ENCODE results near the gene PAX5.

Gene PAX5

GRCh38 chr9:36937346-36937745 is 96.7 kb downstream of the PAX5 start:
- H3K27ac ChIP-seq (ENCODE audit: low read depth, low read length) = no peak overlapping the region
- no peak overlapping the region for H3K4me3 ChIP-seq (ENCODE audit: low read length)
- H3K9ac ChIP-seq (ENCODE audit: low read length) = no peak overlapping the region
- H3K36me3 ChIP-seq (ENCODE audit: control insufficient read depth, insufficient read depth, low read length) = no peaks in the 10 kb centered on the region
- H3K27me3 ChIP-seq (ENCODE audit: control insufficient read depth, insufficient read depth, low read length) = no peaks in the 10 kb centered on the region
- H3K4me1 ChIP-seq (ENCODE audit: control insufficient read depth, insufficient read depth, low read length) = no peaks in the 10 kb centered on the region

GRCh38 chr9:36936498-36936831 is 97.6 kb downstream of the PAX5 start:
- Histone ChIP-seq H3K27me3 (ENCODE audit: control insufficient read depth, insufficient read depth, low read length) (no peaks in the 10 kb centered on the region), H3K4me1 (ENCODE audit: control insufficient read depth, insufficient read depth, low read length) (no peaks in the 10 kb centered on the region), H3K4me3 (ENCODE audit: low read length) (no peak overlapping the region), H3K27ac (ENCODE audit: low read depth, low read length) (no peak overlapping the region), H3K9ac (ENCODE audit: low read length) (no peak overlapping the region), H3K36me3 (ENCODE audit: control insufficient read depth, insufficient read depth, low read length) (no peaks in the 10 kb centered on the region)

DNA sequence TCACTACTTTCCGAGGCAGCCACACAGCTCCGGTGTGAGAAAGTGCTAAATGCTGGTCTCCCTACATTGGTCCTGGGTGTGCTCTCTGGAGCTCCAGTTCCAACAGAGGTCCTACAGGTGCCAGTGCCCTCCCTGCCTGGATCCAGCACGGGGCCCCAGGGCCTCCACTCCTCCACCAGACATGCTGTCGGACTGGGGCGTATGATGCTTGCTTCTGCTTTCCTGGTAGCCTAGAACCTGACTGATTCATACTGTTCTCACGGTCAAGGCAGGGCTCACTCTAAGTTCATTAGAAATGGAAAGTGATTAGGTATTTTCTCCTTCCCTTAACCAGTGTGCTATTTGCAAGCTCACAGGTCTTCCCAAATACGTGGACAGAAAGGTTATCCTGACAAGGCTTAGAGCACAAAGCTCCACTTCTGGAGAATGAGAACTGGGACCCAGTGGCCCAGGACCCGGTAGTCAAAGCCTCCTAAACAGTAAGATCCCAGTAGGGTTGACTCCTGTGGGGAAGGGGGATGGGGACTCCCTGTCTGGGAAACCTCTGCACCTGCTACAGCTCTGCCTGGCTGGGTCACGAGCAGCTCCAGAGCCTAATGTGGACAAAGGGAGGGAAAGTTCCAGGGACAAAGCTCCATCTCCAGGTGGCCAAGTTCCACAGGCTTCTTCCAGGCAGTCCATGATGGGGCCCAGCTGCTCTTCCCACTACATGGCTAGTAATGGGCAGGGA is 98.1 kb downstream of the PAX5 start:
- Histone ChIP-seq H3K4me1 (ENCODE audit: control insufficient read depth, insufficient read depth, low read length) (no peaks in the 10 kb centered on the region), H3K27ac (ENCODE audit: low read depth, low read length) (no peak overlapping the region), H3K4me3 (ENCODE audit: low read length) (no peak overlapping the region), H3K27me3 (ENCODE audit: control insufficient read depth, insufficient read depth, low read length) (no peaks in the 10 kb centered on the region), H3K36me3 (ENCODE audit: control insufficient read depth, insufficient read depth, low read length) (no peaks in the 10 kb centered on the region), H3K9ac (ENCODE audit: low read length) (no peak overlapping the region)

GRCh38 chr9:36935332-36935731 is 98.7 kb downstream of the PAX5 start:
- no peaks in the 10 kb centered on the region for H3K27me3 ChIP-seq (ENCODE audit: control insufficient read depth, insufficient read depth, low read length)
- no peak overlapping the region for H3K9ac ChIP-seq (ENCODE audit: low read length)
- H3K27ac ChIP-seq (ENCODE audit: low read depth, low read length) = no peak overlapping the region
- H3K36me3 ChIP-seq (ENCODE audit: control insufficient read depth, insufficient read depth, low read length) = no peaks in the 10 kb centered on the region
- no peaks in the 10 kb centered on the region for H3K4me1 ChIP-seq (ENCODE audit: control insufficient read depth, insufficient read depth, low read length)
- H3K4me3 ChIP-seq (ENCODE audit: low read length) = no peak overlapping the region

DNA sequence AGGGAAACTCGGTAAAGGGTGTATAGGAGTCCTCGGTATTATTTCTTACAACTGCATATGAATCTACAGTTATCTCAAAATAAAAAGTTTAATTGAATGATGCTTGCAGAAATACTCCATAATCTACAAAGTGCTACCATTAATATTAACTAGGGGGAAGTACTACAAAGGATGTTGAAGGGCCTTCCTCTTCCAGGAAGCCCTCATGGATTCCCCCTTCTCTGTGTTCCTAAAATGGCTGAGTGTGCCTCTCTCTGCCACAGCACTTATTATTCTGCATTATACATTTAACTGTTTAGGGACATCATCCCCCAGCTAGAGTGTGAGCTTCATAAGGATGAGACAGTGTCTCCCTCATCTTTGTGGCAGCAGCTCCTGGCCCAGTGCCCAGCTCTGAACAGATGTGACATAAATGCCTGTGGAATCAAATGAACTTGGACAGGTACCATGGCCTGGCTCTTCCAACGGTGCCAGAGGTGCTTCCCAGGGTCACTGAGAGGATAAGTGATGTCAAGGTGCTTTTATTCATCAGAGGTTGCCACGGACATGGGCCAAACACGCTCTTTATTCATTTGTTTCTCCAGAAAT is 99.5 kb downstream of the PAX5 start:
- Histone ChIP-seq H3K9ac (ENCODE audit: low read length) (no peak overlapping the region), H3K4me1 (ENCODE audit: control insufficient read depth, insufficient read depth, low read length) (no peaks in the 10 kb centered on the region), H3K4me3 (ENCODE audit: low read length) (no peak overlapping the region), H3K36me3 (ENCODE audit: control insufficient read depth, insufficient read depth, low read length) (no peaks in the 10 kb centered on the region), H3K27me3 (ENCODE audit: control insufficient read depth, insufficient read depth, low read length) (no peaks in the 10 kb centered on the region), H3K27ac (ENCODE audit: low read depth, low read length) (no peak overlapping the region)

DNA sequence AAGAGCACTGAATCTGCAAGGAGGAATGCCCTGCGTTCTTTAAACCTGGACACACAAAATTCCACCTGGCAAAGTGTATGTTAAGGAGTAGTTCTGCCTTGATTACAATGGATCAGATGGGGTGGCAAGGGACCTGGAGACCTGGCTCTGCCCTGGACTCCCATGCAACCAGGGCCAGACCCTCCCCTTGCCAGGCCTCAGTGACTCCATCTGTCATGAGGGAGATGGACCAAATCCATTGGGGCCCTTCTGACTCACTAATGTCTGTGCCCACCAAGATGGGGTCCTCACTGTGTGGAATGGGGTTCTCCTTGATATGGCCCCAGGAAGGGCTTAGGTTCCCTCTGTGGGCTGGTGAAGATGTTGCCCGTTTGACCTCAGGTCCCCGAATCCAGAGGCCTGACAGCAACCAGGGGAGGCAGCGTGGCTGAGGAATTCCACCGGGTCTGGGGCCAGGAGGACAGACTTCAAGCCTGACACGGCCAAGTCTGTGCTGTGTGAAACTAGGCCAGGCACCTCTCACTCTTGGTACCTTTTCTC is 100.3 kb downstream of the PAX5 start:
- H3K27me3 ChIP-seq (ENCODE audit: control insufficient read depth, insufficient read depth, low read length) = no peaks in the 10 kb centered on the region
- no peak overlapping the region for H3K4me3 ChIP-seq (ENCODE audit: low read length)
- no peak overlapping the region for H3K27ac ChIP-seq (ENCODE audit: low read depth, low read length)
- no peak overlapping the region for H3K9ac ChIP-seq (ENCODE audit: low read length)
- no peaks in the 10 kb centered on the region for H3K36me3 ChIP-seq (ENCODE audit: control insufficient read depth, insufficient read depth, low read length)
- H3K4me1 ChIP-seq (ENCODE audit: control insufficient read depth, insufficient read depth, low read length) = no peaks in the 10 kb centered on the region

DNA sequence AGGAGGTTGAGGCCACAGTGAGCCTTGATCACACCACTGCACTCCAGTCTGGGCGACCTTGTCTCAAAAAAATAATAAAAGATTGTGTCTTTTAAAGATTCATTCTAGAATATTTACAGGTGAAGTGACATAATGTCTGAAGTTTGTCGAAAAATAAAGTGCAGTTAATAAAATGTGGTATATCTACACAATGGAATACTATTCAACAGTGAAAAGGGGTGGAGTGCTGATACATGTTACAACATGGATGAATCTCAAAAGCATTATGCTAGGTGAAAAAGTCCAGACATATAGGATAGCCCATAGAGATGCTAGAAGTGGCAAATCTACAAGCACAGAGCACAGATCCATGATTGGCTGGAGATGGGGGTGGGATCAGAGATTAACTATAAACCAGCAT is 101.9 kb downstream of the PAX5 start:
- no peak overlapping the region for H3K27ac ChIP-seq (ENCODE audit: low read depth, low read length)
- no peaks in the 10 kb centered on the region for H3K27me3 ChIP-seq (ENCODE audit: control insufficient read depth, insufficient read depth, low read length)
- H3K36me3 ChIP-seq (ENCODE audit: control insufficient read depth, insufficient read depth, low read length) = no peaks in the 10 kb centered on the region
- H3K9ac ChIP-seq (ENCODE audit: low read length) = no peak overlapping the region
- H3K4me3 ChIP-seq (ENCODE audit: low read length) = no peak overlapping the region
- H3K4me1 ChIP-seq (ENCODE audit: control insufficient read depth, insufficient read depth, low read length) = no peaks in the 10 kb centered on the region

DNA sequence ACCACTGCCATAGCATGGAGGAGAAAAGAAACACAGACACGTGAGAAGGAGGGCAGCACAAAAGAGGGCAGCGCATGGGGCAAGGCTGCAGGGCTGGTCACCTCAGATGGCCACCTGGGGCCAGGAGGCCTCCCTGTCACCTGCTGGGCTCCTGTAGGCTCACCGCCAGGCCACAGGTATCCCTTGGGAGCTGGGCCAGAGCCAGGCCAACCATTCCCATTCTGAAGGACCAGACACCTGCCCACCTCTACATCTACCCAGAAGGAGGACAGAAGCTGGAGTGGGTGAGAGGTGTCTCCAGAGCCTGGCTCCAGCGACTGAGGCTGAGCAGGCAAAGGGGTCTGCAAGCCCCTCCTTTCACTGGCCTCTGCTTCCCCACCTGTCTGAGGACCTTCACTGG is 103.1 kb downstream of the PAX5 start:
- no peak overlapping the region for H3K4me3 ChIP-seq (ENCODE audit: low read length)
- no peak overlapping the region for H3K27ac ChIP-seq (ENCODE audit: low read depth, low read length)
- no peak overlapping the region for H3K9ac ChIP-seq (ENCODE audit: low read length)
- no peaks in the 10 kb centered on the region for H3K4me1 ChIP-seq (ENCODE audit: control insufficient read depth, insufficient read depth, low read length)
- H3K27me3 ChIP-seq (ENCODE audit: control insufficient read depth, insufficient read depth, low read length) = no peaks in the 10 kb centered on the region
- H3K36me3 ChIP-seq (ENCODE audit: control insufficient read depth, insufficient read depth, low read length) = no peaks in the 10 kb centered on the region

GRCh38 chr9:36929350-36929675 is 104.8 kb downstream of the PAX5 start:
- Histone ChIP-seq H3K36me3 (ENCODE audit: control insufficient read depth, insufficient read depth, low read length) (no peaks in the 10 kb centered on the region), H3K27ac (ENCODE audit: low read depth, low read length) (no peak overlapping the region), H3K27me3 (ENCODE audit: control insufficient read depth, insufficient read depth, low read length) (no peaks in the 10 kb centered on the region), H3K4me1 (ENCODE audit: control insufficient read depth, insufficient read depth, low read length) (no peaks in the 10 kb centered on the region), H3K4me3 (ENCODE audit: low read length) (no peak overlapping the region), H3K9ac (ENCODE audit: low read length) (no peak overlapping the region)

- no peak overlapping the region for H3K27ac ChIP-seq (ENCODE audit: low read depth, low read length)
- no peak overlapping the region for H3K4me3 ChIP-seq (ENCODE audit: low read length)
- no peaks in the 10 kb centered on the region for H3K36me3 ChIP-seq (ENCODE audit: control insufficient read depth, insufficient read depth, low read length)
- no peaks in the 10 kb centered on the region for H3K4me1 ChIP-seq (ENCODE audit: control insufficient read depth, insufficient read depth, low read length)
- H3K9ac ChIP-seq (ENCODE audit: low read length) = no peak overlapping the region
- no peaks in the 10 kb centered on the region for H3K27me3 ChIP-seq (ENCODE audit: control insufficient read depth, insufficient read depth, low read length)
Observed at GRCh38 chr9:36928670-36929349, 105.3 kb downstream of the PAX5 start.

- no peak overlapping the region for H3K27ac ChIP-seq (ENCODE audit: low read depth, low read length)
- no peaks in the 10 kb centered on the region for H3K27me3 ChIP-seq (ENCODE audit: control insufficient read depth, insufficient read depth, low read length)
- H3K36me3 ChIP-seq (ENCODE audit: control insufficient read depth, insufficient read depth, low read length) = no peaks in the 10 kb centered on the region
- no peak overlapping the region for H3K9ac ChIP-seq (ENCODE audit: low read length)
- no peak overlapping the region for H3K4me3 ChIP-seq (ENCODE audit: low read length)
- no peaks in the 10 kb centered on the region for H3K4me1 ChIP-seq (ENCODE audit: control insufficient read depth, insufficient read depth, low read length)
Observed at GRCh38 chr9:36928210-36928609, 105.9 kb downstream of the PAX5 start.

DNA sequence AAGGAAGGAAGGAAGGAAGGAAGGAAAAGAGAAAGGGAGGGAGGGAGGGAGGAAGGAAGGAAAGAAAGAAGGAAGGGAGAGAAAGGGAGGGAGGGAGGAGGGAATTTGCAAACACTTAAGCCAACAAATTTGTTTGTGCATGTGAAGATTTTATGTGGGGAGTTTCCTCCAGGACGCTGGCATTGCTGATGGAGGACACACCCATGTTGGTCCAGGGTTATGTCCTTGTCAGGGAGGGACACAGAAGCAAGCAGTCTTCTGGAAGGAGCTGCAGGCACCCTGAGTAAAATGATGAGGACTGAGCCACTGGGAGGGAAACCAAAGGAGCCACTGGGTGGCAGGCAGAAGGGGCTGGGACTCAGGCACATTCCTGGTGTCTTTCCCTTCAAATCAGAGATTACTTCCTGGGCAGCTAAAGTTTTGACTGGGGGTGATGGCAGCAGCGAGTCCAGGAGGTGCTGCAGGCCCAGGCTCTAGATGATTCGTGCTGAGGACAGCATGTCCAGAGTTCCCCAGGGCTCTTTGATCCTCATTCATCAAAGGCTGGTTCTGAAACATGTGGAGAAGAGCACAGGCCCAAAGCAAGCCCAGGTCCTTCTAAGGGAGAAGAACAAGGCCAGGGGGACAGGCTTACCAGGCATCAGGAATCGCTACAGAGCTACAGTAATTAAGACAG is 109.2 kb downstream of the PAX5 start:
- Histone ChIP-seq H3K36me3 (ENCODE audit: control insufficient read depth, insufficient read depth, low read length) (no peaks in the 10 kb centered on the region), H3K27me3 (ENCODE audit: control insufficient read depth, insufficient read depth, low read length) (no peaks in the 10 kb centered on the region), H3K4me1 (ENCODE audit: control insufficient read depth, insufficient read depth, low read length) (no peaks in the 10 kb centered on the region), H3K27ac (ENCODE audit: low read depth, low read length) (no peak overlapping the region), H3K9ac (ENCODE audit: low read length) (no peak overlapping the region), H3K4me3 (ENCODE audit: low read length) (no peak overlapping the region)

Measured in rectal smooth muscle tissue (tissue), 1 donor.